ENCODE data around the gene DHX34.

DNA sequence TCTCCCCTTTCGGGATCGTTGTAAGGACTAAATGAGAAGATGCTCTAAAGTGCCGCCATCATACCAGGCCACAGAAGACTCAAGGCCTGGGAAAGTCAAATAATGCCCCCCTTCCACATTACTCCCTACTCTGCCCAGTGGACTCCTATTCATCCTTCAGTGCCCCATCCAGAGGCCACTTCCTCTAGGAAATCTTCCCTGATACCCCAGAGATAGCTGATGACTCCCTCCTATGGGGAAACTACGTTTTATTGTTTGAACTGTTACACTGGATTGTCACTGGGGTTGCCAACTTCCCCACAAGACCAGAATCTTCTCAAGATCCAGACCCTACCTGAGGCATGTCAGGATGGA is 56.1 kb downstream of the DHX34 start:
- TF ChIP-seq, protein P1, sequence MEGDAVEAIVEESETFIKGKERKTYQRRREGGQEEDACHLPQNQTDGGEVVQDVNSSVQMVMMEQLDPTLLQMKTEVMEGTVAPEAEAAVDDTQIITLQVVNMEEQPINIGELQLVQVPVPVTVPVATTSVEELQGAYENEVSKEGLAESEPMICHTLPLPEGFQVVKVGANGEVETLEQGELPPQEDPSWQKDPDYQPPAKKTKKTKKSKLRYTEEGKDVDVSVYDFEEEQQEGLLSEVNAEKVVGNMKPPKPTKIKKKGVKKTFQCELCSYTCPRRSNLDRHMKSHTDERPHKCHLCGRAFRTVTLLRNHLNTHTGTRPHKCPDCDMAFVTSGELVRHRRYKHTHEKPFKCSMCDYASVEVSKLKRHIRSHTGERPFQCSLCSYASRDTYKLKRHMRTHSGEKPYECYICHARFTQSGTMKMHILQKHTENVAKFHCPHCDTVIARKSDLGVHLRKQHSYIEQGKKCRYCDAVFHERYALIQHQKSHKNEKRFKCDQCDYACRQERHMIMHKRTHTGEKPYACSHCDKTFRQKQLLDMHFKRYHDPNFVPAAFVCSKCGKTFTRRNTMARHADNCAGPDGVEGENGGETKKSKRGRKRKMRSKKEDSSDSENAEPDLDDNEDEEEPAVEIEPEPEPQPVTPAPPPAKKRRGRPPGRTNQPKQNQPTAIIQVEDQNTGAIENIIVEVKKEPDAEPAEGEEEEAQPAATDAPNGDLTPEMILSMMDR (IDR thresholded peaks at IDR 0.05; ENCODE audit: low read length) = no peak
- TF ChIP-seq EZH2 (IDR thresholded peaks at IDR 0.05; ENCODE audit: borderline replicate concordance, low read length) = no peak

Data from OCI-LY1 (cell line).